HG02938 (cell line): Measurements from ENCODE around the gene SETBP1.

Experiments used
- ATAC-seq: cut with Tn5 transposase; IDR thresholded peaks from one replicate; pipeline ENCODE4 v1.9.1; 2021; ENCODE audit warnings: mild to moderate bottlenecking, moderate library complexity; ENCODE audit not compliant: unreplicated experiment

SETBP1 gene

GRCh38 chr18:44811572-44812125 lies 131.0 kb downstream of the SETBP1 start:
- no peak for ATAC-seq

- no peak for ATAC-seq
Observed at GRCh38 chr18:44812426-44812825, 131.7 kb downstream of the SETBP1 start.

- ATAC-seq: no peak
Observed at GRCh38 chr18:44813586-44813985, 132.9 kb downstream of the SETBP1 start.

GRCh38 chr18:44815108-44815507 lies 134.4 kb downstream of the SETBP1 start:
- no peak for ATAC-seq

GRCh38 chr18:44816050-44816449 lies 135.4 kb downstream of the SETBP1 start:
- no peak for ATAC-seq

GRCh38 chr18:44816477-44816876 lies 135.8 kb downstream of the SETBP1 start:
- no peak for ATAC-seq

- no peak for ATAC-seq
Observed at GRCh38 chr18:44817831-44818473, 137.3 kb downstream of the SETBP1 start.

- peak; percentile 76 for ATAC-seq
Observed at GRCh38 chr18:44818668-44819403, 138.1 kb downstream of the SETBP1 start.

- ATAC-seq: no peak
Observed at GRCh38 chr18:44819944-44820510, 139.3 kb downstream of the SETBP1 start.

GRCh38 chr18:44821924-44822323 lies 141.2 kb downstream of the SETBP1 start:
- no peak for ATAC-seq

- no peak for ATAC-seq
Observed at GRCh38 chr18:44823286-44823685, 142.6 kb downstream of the SETBP1 start.

- ATAC-seq: no peak
Observed at GRCh38 chr18:44823782-44824181, 143.1 kb downstream of the SETBP1 start.

GRCh38 chr18:44824884-44825283 lies 144.2 kb downstream of the SETBP1 start:
- ATAC-seq: no peak

GRCh38 chr18:44826418-44827259 lies 146.0 kb downstream of the SETBP1 start:
- ATAC-seq: no peak

GRCh38 chr18:44828080-44828479 lies 147.4 kb downstream of the SETBP1 start:
- no peak for ATAC-seq

GRCh38 chr18:44830581-44830980 lies 149.9 kb downstream of the SETBP1 start:
- no peak for ATAC-seq

GRCh38 chr18:44833786-44834185 lies 153.1 kb downstream of the SETBP1 start:
- no peak for ATAC-seq

GRCh38 chr18:44834867-44835469 lies 154.3 kb downstream of the SETBP1 start:
- ATAC-seq: no peak

GRCh38 chr18:44835703-44836102 lies 155.0 kb downstream of the SETBP1 start:
- no peak for ATAC-seq

- ATAC-seq: no peak
Observed at GRCh38 chr18:44836263-44836662, 155.6 kb downstream of the SETBP1 start.
